AG04450 (cell line): ENCODE measurements around the gene P3H4. TPM values are rescaled to one million over a fixed set of nuclear protein-coding genes. Genes with fewer than 3 reads are reported as not detected.
"Not testable (repeated sequence)": the region's sequence is repeated elsewhere in the genome, so short reads cannot be mapped to it uniquely, and the experiment has no call there.

ENCODE experiments used
- CTCF ChIA-PET: fragments of 300-600, 350-600 bp; formaldehyde crosslinking; extraction: SDS; loops from one replicate; lab custom pipeline; 2022; ENCODE audit warnings: antibody characterized with exemption, inconsistent platforms; lab: Charles Lee
- POLR2A ChIA-PET: fragments of 350-600 bp; formaldehyde crosslinking; extraction: SDS; loops from one replicate; lab custom pipeline; 2021; ENCODE audit warnings: antibody characterized with exemption, inconsistent platforms; lab: Yijun Ruan, JAX
- DNase-seq: peaks from one replicate; pipeline ENCODE4 v3.0.0-alpha.2; 2011; ENCODE audit warnings: low read depth, low spot score
- H3K27ac ChIP-seq: one replicate; pipeline ENCODE4 v1.5.1; 2012; ENCODE audit warnings: low read depth, low read length, control low read depth
- H3K27me3 ChIP-seq: one replicate; pipeline ENCODE4 v1.6.0; 2012; ENCODE audit warnings: low read length; ENCODE audit not compliant: control insufficient read depth, insufficient read depth
- H3K4me3 ChIP-seq: 2 replicates; pipeline ENCODE4 v1.5.1; 2011; ENCODE audit warnings: mild to moderate bottlenecking, low read depth, low read length, control low read depth
- H3K9me3 ChIP-seq: 2 replicates; pipeline ENCODE4 v1.5.1; 2012; ENCODE audit warnings: low read length; ENCODE audit not compliant: control insufficient read depth, insufficient read depth
- polyA minus RNA-seq: library from RNA; depleted of rRNA, polyadenylated mRNA; stranded (reverse); fragments of >200 nt; gene quantifications from 2 replicates; pipeline ENCODE4 v1.2.3, GENCODE V29; 2011; rRNA and poly(A)+ RNA removed
- polyA plus RNA-seq: library from polyadenylated mRNA; depleted of rRNA; stranded (reverse); fragments of >200 nt; gene quantifications from 2 replicates; pipeline ENCODE4 v1.2.3, GENCODE V29; 2011; rRNA removed
- TF ChIP-seq, protein P1 (sequence below): IDR thresholded peaks from 2 replicates; pipeline ENCODE4 v1.5.1; 2011; ENCODE audit warnings: low read depth, low read length, control low read depth, inconsistent platforms

The P3H4 gene, protein sequence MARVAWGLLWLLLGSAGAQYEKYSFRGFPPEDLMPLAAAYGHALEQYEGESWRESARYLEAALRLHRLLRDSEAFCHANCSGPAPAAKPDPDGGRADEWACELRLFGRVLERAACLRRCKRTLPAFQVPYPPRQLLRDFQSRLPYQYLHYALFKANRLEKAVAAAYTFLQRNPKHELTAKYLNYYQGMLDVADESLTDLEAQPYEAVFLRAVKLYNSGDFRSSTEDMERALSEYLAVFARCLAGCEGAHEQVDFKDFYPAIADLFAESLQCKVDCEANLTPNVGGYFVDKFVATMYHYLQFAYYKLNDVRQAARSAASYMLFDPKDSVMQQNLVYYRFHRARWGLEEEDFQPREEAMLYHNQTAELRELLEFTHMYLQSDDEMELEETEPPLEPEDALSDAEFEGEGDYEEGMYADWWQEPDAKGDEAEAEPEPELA
- 51.5 and 58.8 TPM in 2 replicates for polyA plus RNA-seq
- 19.8 and 25.6 TPM in 2 replicates for polyA minus RNA-seq

- ChIA-PET CTCF (interaction anchor here (0.7 to 2.8 kb wide), 10 partner anchors 10 to 115 kb away, joined by 3 to 20 read pairs (median 4); partner anchors contain the start of gene JUP), POLR2A (interaction anchor here (0.5 to 1.8 kb wide), 13 partner anchors 9 to 123 kb away, joined by 3 to 8 read pairs (median 4); partner anchors contain the start of genes ACLY, EIF1, JUP and KLHL11)
- peaks cover 6% of the 10 kb centered on the region; the same call in 1 of the 2 replicates for H3K9me3 ChIP-seq
- H3K4me3 ChIP-seq, result peak within 1 kb of the TSS; percentile 87
- TF ChIP-seq, protein P1, sequence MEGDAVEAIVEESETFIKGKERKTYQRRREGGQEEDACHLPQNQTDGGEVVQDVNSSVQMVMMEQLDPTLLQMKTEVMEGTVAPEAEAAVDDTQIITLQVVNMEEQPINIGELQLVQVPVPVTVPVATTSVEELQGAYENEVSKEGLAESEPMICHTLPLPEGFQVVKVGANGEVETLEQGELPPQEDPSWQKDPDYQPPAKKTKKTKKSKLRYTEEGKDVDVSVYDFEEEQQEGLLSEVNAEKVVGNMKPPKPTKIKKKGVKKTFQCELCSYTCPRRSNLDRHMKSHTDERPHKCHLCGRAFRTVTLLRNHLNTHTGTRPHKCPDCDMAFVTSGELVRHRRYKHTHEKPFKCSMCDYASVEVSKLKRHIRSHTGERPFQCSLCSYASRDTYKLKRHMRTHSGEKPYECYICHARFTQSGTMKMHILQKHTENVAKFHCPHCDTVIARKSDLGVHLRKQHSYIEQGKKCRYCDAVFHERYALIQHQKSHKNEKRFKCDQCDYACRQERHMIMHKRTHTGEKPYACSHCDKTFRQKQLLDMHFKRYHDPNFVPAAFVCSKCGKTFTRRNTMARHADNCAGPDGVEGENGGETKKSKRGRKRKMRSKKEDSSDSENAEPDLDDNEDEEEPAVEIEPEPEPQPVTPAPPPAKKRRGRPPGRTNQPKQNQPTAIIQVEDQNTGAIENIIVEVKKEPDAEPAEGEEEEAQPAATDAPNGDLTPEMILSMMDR, result peak; percentile 62
- H3K27ac ChIP-seq, result peak within 1 kb of the TSS; percentile 83
- no peak for DNase-seq
- H3K27me3 ChIP-seq, result no peaks in the 10 kb centered on the region
Observed at GRCh38 chr17:41811549-41812380, at the start of gene P3H4. Gene P3H4, minus strand, starts transcription at chr17:41811949. Its CDS starts 34 bp downstream, at chr17:41811915.

GRCh38 chr17:41860254-41860931 lies 48.6 kb upstream of the P3H4 start:
- ChIA-PET CTCF (interaction anchor here (0.7 to 0.9 kb wide), 2 partner anchors 58 to 122 kb away, joined by 3 read pairs; no protein-coding TSS in a partner anchor), POLR2A (no interaction called here)
- H3K27me3 ChIP-seq, result no peaks in the 10 kb centered on the region
- H3K9me3 ChIP-seq, result no peaks in the 10 kb centered on the region; the same call in 1 of the 2 replicates
- TF ChIP-seq, protein P1, result no peak
- H3K27ac ChIP-seq, result no peak overlapping the region
- DNase-seq, result no peak
- no peak overlapping the region for H3K4me3 ChIP-seq

DNA sequence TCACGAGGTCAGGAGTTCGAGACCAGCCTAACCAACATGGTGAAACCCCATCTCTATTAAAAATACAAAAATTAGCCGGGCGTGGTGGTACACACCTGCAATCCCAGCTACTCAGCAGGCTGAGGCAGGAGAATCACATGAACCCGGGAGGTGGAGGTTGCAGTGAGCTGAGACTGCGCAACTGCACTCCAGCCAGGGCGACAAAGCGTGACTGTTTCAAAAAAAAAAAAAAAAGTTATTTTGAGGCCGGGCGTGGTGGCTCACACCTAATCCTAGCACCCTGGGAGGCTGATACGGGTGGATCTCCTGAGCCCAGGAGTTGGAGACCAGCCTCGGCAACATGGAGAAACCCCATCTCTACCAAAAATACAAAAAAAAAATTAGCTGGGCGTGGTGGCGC lies 39.6 kb upstream of the P3H4 start:
- CTCF ChIA-PET, result interaction anchor here (1.1 to 1.6 kb wide), 2 partner anchors 49 to 114 kb away, joined by 3 to 10 read pairs; no protein-coding TSS in a partner anchor
- DNase-seq, H3K27me3 ChIP-seq, H3K27ac ChIP-seq, H3K4me3 ChIP-seq, H3K9me3 ChIP-seq: not testable (repeated sequence)
- POLR2A ChIA-PET, result interaction anchor here (0.6 to 0.9 kb wide), 2 partner anchors 8 to 13 kb away, joined by 4 read pairs; partner anchors contain the start of gene KLHL11

GRCh38 chr17:41849251-41849990 lies 37.7 kb upstream of the P3H4 start:
- TF ChIP-seq, protein P1, result no peak
- DNase-seq, result no peak
- POLR2A ChIA-PET, result no interaction called here
- Histone ChIP-seq H3K9me3 (no peaks in the 10 kb centered on the region), H3K4me3 (no peak overlapping the region), H3K27me3 (no peaks in the 10 kb centered on the region), H3K27ac (no peak overlapping the region)
- CTCF ChIA-PET, result interaction anchor here (0.9 to 1.3 kb wide), 3 partner anchors 34 to 112 kb away, joined by 3 to 4 read pairs (median 3); partner anchors contain the start of gene P3H4
